MM.1S (cell line): Measurements from ENCODE around the gene MCTP2.

Experiments
- DNase-seq: peaks from one replicate; pipeline ENCODE4 v3.0.0-alpha.2; 2015
- H2AFZ ChIP-seq: fragments of 300-600 bp; sonication (generic); 2 replicates; pipeline ENCODE4 v1.6.0; 2016; ENCODE audit warnings: antibody characterized with exemption, low read length
- H3F3A ChIP-seq: fragments of 300-600 bp; sonication (generic); 2 replicates; pipeline ENCODE4 v1.6.1; 2016; ENCODE audit warnings: mild to moderate bottlenecking, antibody characterized with exemption, low read length, moderate library complexity, mixed read lengths; ENCODE audit not compliant: insufficient read depth
- H3K27ac ChIP-seq: fragments of 300-600 bp; sonication (generic); 2 replicates; pipeline ENCODE4 v1.5.1; 2016; ENCODE audit warnings: mild to moderate bottlenecking, low read length
- H3K27me3 ChIP-seq: fragments of 300-600 bp; sonication (generic); replicated peaks from 2 replicates; pipeline ENCODE4 v1.6.0; 2016; ENCODE audit warnings: low read length; ENCODE audit not compliant: insufficient read depth
- H3K36me3 ChIP-seq: fragments of 300-600 bp; sonication (generic); replicated peaks from 2 replicates; pipeline ENCODE4 v1.6.1; 2016; ENCODE audit warnings: mild to moderate bottlenecking, low read length, mixed read lengths; ENCODE audit not compliant: insufficient read depth
- H3K4me1 ChIP-seq: fragments of 300-600 bp; sonication (generic); 2 replicates; pipeline ENCODE4 v1.6.1; 2016; ENCODE audit warnings: low read length, mixed read lengths
- H3K4me2 ChIP-seq: fragments of 300-600 bp; sonication (generic); 2 replicates; pipeline ENCODE4 v1.6.0; 2016; ENCODE audit warnings: low read depth, low read length
- H3K4me3 ChIP-seq: fragments of 300-600 bp; sonication (generic); 2 replicates; pipeline ENCODE4 v1.5.1; 2016; ENCODE audit warnings: low read length, mixed read lengths
- H3K79me2 ChIP-seq: fragments of 300-600 bp; sonication (generic); 2 replicates; pipeline ENCODE4 v1.6.1; 2016; ENCODE audit warnings: mixed run types, low read length, mixed read lengths
- H3K9ac ChIP-seq: fragments of 300-600 bp; sonication (generic); 2 replicates; pipeline ENCODE4 v1.6.1; 2016; ENCODE audit warnings: low read length, mixed read lengths
- H3K9me2 ChIP-seq: fragments of 300-600 bp; sonication (generic); replicated peaks from 2 replicates; pipeline ENCODE4 v1.6.1; 2016; ENCODE audit warnings: mild to moderate bottlenecking, low read length, mixed read lengths; ENCODE audit not compliant: insufficient read depth
- H3K9me3 ChIP-seq: fragments of 300-600 bp; sonication (generic); replicated peaks from 2 replicates; pipeline ENCODE4 v1.6.1; 2016; ENCODE audit warnings: mild to moderate bottlenecking, low read length, mixed read lengths; ENCODE audit not compliant: insufficient read depth
- H4K20me1 ChIP-seq: fragments of 300-600 bp; sonication (generic); 2 replicates; pipeline ENCODE4 v1.6.1; 2016; ENCODE audit warnings: mild to moderate bottlenecking, low read length, moderate library complexity, mixed read lengths; ENCODE audit not compliant: insufficient read depth
- CTCF ChIP-seq: fragments of 300-600 bp; sonication (generic); IDR thresholded peaks from 2 replicates; pipeline ENCODE4 v1.5.1; 2016; ENCODE audit warnings: antibody characterized with exemption, low read length, mixed read lengths
- EZH2 ChIP-seq: fragments of 300-600 bp; sonication (generic); optimal IDR thresholded peaks from 2 replicates; pipeline ENCODE3; 2017; ENCODE audit warnings: low read depth, mild to moderate bottlenecking, antibody characterized with exemption, low read length, mixed read lengths
- EZH2phosphoT487 ChIP-seq: fragments of 300-600 bp; sonication (generic); IDR thresholded peaks from 2 replicates; pipeline ENCODE4 v1.6.1; 2018; ENCODE audit warnings: antibody characterized with exemption, low read length

Gene MCTP2

GRCh38 chr15:94353488-94353820 lies 122.1 kb downstream of the MCTP2 start:
- H3F3A ChIP-seq, result no peaks in the 10 kb centered on the region
- no peaks in the 10 kb centered on the region for H3K36me3 ChIP-seq
- no peaks in the 10 kb centered on the region for H3K4me1 ChIP-seq
- H3K4me3 ChIP-seq, result no peak overlapping the region
- H3K9me3 ChIP-seq, result no peaks in the 10 kb centered on the region
- no peaks in the 10 kb centered on the region for H3K9me2 ChIP-seq
- no peak overlapping the region for H3K27ac ChIP-seq
- no peaks in the 10 kb centered on the region for H4K20me1 ChIP-seq
- no peaks in the 10 kb centered on the region for H3K27me3 ChIP-seq
- H3K4me2 ChIP-seq, result no peak overlapping the region
- H3K79me2 ChIP-seq, result no peaks in the 10 kb centered on the region
- TF ChIP-seq CTCF (no peak), EZH2phosphoT487 (no peak), EZH2 (no peak)
- DNase-seq, result no peak
- no peak overlapping the region for H2AFZ ChIP-seq
- H3K9ac ChIP-seq, result no peak overlapping the region

GRCh38 chr15:94354655-94355054 lies 123.3 kb downstream of the MCTP2 start:
- Histone ChIP-seq H4K20me1 (no peaks in the 10 kb centered on the region), H3F3A (no peaks in the 10 kb centered on the region), H3K4me1 (no peaks in the 10 kb centered on the region), H3K9me3 (no peaks in the 10 kb centered on the region), H3K27ac (no peak overlapping the region), H3K9me2 (no peaks in the 10 kb centered on the region), H3K36me3 (no peaks in the 10 kb centered on the region), H3K9ac (no peak overlapping the region), H3K4me3 (no peak overlapping the region), H2AFZ (no peak overlapping the region), H3K4me2 (no peak overlapping the region), H3K79me2 (no peaks in the 10 kb centered on the region), H3K27me3 (no peaks in the 10 kb centered on the region)
- no peak for DNase-seq
- TF ChIP-seq EZH2phosphoT487, result no peak
- TF ChIP-seq CTCF, result no peak
- TF ChIP-seq EZH2, result no peak

- H3K36me3 ChIP-seq, result no peaks in the 10 kb centered on the region
- H2AFZ ChIP-seq, result no peak overlapping the region
Observed at GRCh38 chr15:94359716-94360115, 128.4 kb downstream of the MCTP2 start.

More at GRCh38 chr15:94359716-94360115, 128.4 kb downstream of the MCTP2 start:
- no peak for TF ChIP-seq EZH2phosphoT487
- TF ChIP-seq EZH2, result no peak
- no peak for TF ChIP-seq CTCF
- Histone ChIP-seq H3K9me3 (no peaks in the 10 kb centered on the region), H3K27ac (no peak overlapping the region), H3K4me2 (no peak overlapping the region), H3K9me2 (no peaks in the 10 kb centered on the region), H4K20me1 (no peaks in the 10 kb centered on the region), H3K9ac (no peak overlapping the region), H3K4me1 (no peaks in the 10 kb centered on the region), H3K27me3 (no peaks in the 10 kb centered on the region), H3K79me2 (no peaks in the 10 kb centered on the region), H3K4me3 (no peak overlapping the region), H3F3A (no peaks in the 10 kb centered on the region)
- DNase-seq, result no peak
